ENCODE data around the gene VGF.

VGF gene

GRCh38 chr7:101185258-101185839 lies 20.0 kb upstream of the VGF start:
- DNase-seq, result no peak

GRCh38 chr7:101180130-101180755 lies 14.9 kb upstream of the VGF start, which contains the start of gene NAT16:
TSS of gene NAT16 (minus strand) at chr7:101180293. CDS start at chr7:101174807, 5,486 bp downstream.
- no peak for DNase-seq

GRCh38 chr7:101179713-101180112 lies 14.3 kb upstream of the VGF start:
- DNase-seq, result no peak

GRCh38 chr7:101179117-101179516 lies 13.7 kb upstream of the VGF start:
- peak; percentile 61 for DNase-seq

DNA sequence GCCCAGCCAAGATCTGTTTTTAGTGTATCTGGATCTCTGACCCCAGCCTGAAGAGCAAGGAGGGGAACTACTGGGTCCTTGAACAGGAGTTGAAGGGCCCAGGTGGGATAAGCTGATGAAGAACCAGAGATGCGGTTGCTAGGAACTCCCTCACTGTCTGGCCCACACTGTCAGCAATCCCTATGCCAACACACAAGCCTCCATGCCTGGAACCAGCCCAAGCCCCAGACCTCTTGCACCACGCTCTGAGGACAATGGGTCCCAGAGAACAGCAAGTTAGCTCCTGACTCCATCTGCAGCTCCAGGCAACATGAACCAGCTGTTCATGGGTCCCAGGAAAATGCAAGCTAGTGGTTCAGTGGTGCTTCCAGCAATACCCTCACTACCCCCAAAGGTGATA lies 12.3 kb upstream of the VGF start:
- no peak for DNase-seq

DNA sequence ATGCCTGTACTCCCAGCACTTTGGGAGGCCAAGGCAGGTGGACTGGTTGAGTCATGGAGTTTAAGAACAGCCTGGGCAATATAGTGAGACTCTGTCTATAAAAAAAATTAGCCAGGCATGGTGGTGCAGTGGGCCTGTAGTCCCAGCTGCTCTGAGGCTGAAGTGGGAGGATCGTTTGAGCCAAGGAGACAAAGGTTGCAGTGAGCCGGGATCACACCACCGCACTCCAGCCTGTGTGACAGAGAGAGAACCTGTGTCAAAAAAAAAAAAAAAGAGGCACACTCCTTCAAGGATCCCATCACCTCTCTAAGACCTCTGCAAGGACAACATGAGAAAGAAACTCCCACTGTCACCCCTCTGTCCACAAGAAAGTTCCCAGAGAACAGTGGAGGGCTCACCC lies 10.3 kb upstream of the VGF start:
- no peak for DNase-seq

DNA sequence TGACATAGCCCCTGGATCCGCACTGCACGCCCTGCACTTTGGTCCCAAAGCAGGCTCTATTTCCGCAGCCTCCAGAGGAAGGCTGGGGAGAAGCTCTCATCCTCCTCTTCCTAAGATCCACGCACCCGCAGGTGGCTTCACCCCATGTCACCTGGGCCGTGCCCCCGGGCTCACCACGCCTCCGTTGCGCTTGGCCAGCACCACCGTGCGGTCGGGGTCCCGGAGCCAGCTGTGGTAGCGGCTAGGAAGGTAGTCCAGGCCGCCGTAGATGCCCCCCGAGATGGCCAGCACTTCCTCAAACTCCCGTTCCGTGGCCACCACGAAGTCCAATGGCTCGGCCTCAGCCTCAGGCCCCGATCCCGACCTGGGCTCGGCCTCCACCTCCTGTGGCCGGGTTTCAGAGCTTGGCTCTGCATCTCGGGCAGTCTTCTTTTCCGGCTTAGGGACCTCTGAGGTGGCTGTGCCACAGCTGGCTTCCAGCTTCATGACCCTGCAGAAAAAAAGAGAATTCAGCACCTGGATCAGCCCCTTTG lies 9.0 kb upstream of the VGF start:
- DNase-seq, result no peak

- no peak for DNase-seq
Measured at GRCh38 chr7:101173752-101174244, 8.4 kb upstream of the VGF start.

DNA sequence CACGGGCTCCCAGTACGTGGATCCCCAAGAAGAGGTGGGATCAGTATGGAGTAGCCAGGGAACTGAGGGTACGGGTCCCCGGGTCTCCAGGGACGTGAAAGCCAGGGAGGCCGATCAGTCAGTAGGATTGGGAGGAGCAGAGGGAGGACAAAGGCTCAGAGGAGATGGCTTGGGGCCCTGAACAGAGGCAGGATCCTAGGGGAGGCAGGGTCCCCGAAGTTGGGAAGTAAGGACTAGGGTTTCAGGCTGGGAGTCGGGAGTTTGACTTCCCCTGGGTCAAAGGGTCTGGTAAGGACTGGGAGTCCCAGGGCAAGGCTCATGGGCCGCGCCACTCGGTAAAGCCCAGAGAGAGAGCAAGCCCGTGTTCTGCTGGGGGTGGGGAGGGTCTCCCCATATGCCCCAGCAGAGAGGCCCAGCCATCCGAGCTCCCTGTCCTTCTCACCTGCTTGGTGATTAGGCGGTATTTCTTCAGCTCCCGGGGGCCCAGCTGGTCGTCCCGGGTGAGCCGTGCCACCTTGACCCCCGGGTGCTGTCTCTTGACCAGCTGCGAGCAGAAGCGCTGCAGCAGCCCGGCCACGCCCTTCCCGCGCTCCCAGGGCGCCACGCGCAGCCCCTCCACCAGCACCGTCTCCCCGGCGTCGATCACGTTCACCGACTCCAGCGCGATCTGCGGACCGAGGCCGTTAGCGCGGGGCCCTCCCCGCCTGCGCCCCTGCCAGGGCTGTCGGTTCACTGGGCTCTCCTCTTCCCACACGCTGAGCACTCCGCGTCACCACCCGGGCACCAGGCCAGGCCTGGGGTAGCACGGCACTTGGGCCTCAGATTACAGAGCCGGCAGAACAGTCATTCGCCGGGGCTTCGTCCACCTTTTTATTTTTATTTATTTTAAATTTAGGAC lies 7.7 kb upstream of the VGF start:
- DNase-seq, result peak; percentile 92

DNA sequence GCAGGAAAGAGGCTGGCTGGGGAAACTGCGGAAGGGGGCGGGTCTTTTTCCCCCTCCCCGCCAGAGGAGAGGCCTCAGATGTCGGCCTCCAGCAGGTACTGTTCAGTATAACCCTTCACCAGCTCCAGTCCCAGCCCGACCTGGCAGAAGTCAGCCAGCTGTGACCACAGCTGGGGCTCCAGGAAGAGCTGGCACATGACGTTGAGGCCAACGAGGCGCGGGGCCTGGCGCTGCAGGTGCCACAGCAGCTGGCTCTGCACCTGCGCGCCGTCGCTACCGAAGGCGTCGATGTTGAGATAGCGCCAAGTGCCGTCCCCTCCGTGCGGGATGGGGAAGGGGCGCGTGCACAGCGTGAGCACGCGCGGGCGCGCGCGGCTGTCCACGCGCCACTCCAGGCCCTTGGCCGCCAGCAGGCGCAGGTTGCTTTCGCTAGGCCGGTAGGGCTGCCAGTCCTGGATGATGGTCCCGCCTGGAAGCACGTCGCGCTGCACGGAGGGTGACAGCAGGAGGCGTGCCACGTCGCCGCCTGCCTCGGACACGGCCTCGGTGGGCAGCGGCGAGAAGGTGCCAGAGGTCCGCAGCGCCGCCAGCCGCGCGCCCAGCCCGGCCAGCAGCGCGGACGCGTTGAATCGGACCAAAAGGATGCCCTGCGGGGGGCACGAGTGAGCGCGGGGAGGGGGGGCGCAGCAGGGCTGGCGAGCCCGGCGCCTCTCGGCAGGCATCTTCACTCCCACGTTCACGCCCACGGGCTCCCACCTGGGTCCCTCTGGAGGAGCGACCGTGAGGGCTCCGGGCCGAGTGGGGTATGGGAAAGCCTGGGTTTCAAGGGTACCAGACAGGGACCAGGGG lies 6.9 kb upstream of the VGF start:
- DNase-seq, result peak; percentile 53

DNA sequence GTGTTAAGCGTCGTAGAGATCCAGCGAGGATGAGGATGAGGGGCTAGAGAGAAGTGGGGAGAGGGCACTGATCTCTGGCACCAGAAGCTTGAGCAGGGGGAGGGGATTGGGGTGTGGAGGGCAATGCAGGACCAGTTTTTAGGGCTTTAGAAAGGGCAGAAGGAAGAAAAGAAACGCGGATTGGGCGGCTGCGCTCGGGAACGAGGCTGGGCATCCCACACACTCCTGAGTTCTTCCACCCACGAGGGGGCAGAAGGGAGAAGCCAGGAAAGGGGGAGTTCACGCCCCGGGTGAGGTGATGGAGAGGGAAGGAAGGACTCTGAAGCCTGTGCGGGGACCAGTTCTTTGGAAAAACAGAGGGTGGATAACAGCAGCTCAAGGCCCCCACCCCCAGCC lies 6.1 kb upstream of the VGF start:
- no peak for DNase-seq

- DNase-seq, result no peak
Measured at GRCh38 chr7:101170617-101171441, 5.5 kb upstream of the VGF start.

GRCh38 chr7:101169838-101170551 lies 4.6 kb upstream of the VGF start:
- peak; percentile 69 for DNase-seq

DNA sequence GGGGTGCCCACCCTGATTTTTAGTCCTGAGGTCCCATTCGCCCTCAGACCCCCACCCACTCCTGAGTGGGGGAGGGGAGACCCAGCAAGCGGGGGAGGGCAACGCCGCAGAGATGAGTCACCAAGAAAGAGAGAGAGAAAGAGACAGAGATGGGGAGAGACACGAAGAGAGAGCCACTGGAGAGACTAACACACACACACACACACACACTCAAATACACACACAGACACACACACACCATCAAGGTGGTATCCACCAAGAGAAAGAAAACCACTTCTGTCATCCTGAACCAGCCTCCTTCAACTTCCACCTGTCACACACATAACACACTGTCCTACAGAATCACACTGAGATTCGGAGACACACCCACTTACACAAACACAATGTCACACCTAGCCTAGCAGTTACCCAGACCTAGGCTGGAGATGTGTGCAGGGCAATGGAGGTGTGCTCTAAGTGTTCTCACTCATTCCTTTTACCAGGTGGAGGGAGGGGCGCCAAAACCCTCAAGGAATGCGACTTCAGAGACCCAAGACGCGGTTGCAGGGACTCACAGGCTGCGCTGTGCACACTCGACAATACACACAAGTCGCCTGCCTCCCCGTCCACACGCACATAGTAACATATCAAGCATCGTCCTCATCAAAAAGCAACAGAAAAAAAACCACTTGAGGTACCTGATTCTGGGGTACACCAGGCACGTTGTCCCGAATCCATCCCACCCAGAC lies 3.9 kb upstream of the VGF start:
- DNase-seq, result no peak

DNA sequence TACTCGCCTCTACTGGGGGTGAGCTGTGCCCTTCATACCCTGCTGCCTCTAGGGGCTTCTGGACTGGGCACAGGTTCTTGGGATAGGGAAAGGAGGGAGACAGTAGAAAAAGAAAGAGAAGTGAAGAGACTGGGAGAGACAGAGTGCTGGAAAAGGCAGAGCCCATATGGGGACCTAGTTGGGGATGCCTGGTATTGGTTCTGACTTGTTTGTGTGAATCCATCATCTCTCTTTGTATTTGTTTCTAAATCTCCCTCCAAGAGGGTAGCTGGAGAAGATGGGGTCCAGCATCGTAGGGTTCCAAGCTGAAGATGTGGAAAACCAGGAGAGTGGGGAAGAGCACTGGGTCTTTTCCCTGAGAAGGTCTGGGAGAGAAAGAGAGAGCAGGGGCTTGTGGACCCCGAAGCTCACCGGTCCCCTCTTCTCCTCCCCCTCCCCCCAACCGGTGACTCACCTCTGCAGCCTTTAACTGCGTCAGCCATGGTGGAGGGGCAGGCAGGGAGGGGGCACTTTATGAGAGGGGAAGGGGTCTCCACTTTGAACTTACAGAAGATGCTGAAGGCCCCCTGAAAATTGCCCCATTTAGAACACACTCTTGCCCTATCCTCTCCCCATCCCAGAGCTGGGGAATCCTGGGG lies 3.2 kb upstream of the VGF start:
- DNase-seq, result no peak

- DNase-seq, result no peak
Measured at GRCh38 chr7:101167645-101168411, 2.5 kb upstream of the VGF start.

DNA sequence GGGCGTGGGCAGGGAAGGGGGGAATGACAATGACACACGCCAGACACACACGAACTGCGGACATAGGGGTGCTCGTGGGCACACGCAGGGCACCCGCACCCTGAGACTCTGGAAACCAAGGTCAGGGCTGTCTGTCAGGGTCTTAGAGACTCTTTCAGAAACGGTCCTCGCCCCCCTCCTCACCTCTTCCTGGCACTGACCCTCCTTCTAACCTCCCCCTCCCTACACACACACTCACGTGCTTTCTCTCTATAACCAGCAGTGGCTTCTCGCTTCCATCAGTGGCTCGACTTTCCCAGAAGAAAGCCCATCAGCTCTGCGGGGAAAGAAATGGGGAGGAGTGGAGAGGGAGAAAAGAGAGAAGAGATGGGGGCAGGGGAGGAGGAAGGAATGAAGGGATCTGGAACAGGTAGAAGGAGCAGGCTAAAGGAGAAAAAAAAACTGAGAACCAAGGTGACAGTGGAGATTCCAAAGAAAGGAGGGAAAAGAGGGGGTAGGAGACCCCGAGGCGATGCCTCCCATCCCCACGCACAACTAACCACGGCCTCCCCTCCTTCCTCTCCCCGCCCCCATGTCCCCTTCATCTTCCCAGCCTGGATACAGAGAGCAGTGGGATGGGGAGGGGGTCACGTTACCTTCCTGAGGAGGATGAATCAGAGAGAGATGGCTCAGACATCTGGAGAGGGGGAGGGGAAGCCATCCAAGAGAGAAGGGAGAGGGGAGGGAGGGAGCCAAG lies 1.7 kb upstream of the VGF start:
- DNase-seq, result no peak

- DNase-seq, result no peak
Measured at GRCh38 chr7:101166648-101166908, 1.2 kb upstream of the VGF start.
